Activated gamma-delta T cell (primary cell): ENCODE data around the gene PAX6.

Experiments used
- DNase-seq: peaks from one replicate; lab custom pipeline; 2025; lab: John Stamatoyannopoulos, UW

Gene PAX6

DNA sequence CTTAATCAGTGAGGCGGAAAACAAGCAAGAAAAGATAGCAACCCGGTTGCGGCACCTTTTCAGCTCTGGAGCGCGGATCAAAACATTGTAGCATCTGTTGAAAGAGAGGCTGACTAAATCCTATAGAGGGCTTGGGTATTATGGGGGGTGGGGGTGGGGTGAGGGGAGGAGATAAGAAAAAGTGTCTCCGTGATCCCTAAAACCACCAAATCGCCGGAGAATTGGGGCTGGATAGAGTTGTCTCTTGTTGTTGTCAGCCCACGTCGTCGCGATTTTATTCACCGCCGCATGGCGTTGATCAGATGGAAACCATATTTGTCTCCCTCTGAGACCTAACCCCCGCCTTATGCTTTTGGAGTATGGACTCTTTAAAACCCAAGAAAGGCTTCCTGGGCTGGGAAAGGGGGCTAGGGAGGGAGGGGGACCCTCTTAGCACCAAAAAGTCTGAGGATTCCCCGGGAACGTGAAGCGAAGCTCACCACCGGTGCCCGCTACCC lies 13.0 kb downstream of the PAX6 start:
- no peak for DNase-seq

DNA sequence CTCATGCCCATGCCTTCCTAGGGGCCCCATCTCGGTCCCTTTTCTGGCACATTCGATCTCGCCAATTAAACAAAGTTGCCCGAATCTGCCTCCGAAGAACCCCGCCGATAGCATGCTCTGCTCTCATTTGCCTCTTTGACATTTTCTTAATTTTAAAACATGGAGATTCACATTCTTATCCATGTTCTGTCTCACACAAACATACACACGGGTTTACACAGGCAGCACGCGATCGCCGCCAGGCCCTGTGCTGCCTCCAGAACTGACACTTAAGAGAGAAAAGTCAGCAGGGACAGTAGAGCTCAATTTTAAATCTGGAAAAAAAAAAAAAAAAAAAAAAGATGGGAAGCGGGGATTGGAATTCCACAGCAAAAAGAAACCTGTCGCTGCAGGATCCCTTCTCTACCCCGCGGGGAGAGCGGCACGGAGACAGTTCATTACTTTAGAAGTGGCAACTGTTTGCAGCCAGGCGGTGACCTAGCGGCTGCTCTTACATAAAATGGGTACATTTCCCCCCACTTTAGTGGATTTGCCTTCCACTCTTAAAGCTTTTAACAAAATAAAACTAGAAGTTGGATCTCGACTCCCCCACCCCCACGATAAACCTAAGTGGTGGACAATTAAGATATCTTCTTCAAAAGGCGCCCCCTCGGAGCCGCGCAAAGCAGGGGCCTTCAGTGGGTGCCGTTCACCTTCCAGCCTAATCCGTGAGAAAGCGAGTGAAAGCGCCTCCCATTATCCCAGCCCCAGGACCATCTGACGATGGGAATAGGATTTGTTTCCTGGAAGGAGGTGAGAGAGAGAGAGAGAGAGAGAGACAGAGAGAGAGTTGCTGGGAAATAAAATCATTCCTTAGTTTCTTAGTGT lies 13.7 kb downstream of the PAX6 start:
- DNase-seq: no peak

GRCh38 chr11:31796499-31797189 lies 14.5 kb downstream of the PAX6 start:
- no peak for DNase-seq

DNA sequence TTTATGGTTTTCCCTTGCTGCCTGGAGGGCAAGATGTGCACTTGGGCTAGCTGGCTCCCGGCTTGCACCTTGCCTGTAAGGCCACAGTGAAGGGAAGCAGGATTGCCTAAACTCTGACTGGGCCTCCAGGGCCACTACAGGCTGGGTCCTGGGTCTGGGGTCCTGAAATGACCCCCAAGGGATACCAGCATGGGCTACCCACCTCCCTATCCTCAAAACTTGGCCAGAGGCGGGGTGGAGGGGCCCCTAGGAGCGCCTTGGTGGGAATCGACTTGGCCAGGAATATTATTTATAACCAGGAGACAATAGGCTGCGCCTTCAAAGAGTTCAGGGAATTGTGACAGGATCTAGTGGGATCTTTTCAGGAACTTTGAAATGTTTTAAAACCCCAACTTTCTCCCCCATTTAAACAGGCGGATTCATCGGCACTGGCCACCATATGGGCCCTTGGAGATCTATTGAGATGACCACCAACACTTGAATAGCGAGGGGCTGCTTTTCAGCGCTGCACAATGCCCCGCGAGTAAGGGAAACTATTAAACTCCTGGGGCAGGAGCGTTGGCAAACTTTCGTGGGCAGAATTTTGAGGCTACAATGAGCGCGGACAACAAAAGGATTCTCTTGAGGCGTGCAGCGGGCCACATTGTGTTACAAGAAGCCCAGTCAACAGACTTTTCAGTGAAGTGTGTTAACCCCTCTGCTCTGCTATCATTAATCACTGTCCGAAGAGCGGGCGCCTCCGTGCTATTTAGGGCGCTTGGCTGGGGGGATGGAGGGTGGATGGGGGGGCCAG lies 15.2 kb downstream of the PAX6 start:
- no peak for DNase-seq

DNA sequence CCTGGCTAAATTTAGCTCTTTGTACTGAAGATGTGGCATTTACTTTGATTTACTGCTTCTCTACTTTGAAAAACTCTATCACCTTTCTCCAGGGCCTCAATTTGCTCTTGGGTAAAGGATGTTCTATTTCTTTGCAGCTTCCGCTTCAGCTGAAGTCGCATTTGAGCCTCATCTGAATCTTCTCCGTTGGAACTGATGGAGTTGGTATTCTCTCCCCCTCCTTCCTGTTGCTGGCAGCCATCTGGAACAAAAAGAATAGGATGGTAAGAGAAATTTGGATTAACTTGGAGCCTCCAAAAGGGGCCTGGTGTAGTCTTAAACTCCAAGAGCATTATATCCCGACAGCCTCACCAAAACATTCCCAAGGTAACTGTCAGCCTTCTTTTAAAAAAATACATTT lies 16.6 kb downstream of the PAX6 start:
- DNase-seq: no peak

GRCh38 chr11:31793264-31793663 lies 17.9 kb downstream of the PAX6 start:
- no peak for DNase-seq

DNA sequence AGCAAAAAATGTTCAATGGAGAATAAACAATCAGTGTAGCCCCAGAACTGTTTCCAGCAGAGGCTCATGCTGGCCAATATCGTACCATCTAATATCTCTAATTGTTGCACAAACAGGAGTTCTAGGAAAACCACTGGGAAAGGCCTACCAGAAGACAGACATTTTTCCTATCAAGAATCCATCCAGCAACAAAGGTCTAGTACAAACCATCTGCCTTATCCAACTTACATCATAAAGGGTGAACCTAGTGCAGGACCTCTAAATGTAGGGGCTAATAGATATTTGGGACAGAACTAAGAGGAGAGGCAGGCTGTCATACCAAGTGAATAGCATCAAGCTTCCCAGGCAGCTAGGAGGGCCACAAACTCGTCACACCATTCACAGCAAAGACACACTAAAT lies 18.7 kb downstream of the PAX6 start:
- no peak for DNase-seq

- no peak for DNase-seq
Measured at GRCh38 chr11:31792036-31792435, 19.1 kb downstream of the PAX6 start.

DNA sequence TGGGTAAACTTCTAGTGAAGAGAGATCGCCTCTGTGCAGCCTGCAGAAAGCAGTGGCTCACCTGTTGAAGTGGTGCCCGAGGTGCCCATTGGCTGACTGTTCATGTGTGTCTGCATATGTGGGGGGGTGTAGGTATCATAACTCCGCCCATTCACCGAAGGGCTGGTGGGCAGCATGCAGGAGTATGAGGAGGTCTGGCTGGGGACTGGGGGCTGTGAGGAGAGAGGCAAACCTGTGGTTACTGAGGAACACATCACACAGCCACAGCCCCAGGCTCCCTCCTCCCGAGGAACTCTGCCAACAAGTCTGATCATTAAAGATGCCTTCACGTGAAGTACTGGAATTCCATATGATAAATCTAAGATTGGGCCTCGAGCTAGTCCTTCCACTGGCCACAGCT lies 20.5 kb downstream of the PAX6 start:
- DNase-seq: no peak

GRCh38 chr11:31788085-31788484 lies 23.0 kb downstream of the PAX6 start:
- no peak for DNase-seq

- no peak for DNase-seq
Measured at GRCh38 chr11:31786996-31787685, 24.0 kb downstream of the PAX6 start.

- no peak for DNase-seq
Measured at GRCh38 chr11:31784611-31785010, 26.5 kb downstream of the PAX6 start.

DNA sequence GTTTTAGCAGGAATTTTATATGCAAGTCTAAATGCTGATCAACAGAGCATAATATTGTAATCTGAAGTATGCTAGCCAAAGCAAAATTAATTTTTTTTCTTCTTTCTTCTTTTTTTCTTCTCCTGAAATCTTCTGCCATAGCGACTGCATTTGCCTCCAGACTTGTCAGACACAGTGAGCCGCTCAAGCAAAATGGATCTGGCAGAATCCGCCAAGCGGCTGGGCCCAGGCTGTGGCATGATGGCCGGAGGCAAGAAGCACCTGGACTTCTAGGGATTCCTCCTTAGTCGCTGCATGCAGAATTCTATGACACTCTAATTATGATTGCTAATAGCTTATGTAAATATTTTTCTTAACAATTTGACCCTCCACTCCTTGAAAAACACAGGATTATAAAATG lies 27.9 kb downstream of the PAX6 start:
- DNase-seq: no peak

- no peak for DNase-seq
Measured at GRCh38 chr11:31782257-31782656, 28.9 kb downstream of the PAX6 start.

DNA sequence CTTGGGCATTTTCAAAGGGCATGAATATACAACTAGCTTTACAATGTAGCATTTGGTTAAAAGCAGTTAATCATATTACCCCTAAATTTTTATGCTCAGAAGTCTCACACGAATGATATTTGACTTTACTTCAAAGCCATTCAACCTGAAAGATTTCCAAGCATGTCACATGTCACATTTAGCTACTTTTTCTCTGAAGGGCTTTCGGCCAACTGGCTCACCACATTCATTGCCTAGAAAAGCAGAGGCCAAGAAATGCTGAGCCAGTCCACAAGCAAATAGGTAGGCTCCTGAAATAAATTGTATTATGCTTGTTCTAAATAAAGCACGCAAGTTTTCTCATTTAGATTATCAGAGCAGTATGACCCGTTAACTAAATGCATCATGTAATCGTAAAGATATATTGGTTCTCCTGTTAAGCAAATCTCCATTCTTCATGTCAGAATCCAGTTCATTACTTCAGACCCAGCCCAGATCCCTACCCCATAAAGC lies 30.6 kb downstream of the PAX6 start:
- DNase-seq: no peak

GRCh38 chr11:31780078-31780477 lies 31.0 kb downstream of the PAX6 start:
- no peak for DNase-seq

GRCh38 chr11:31779374-31779791 lies 31.7 kb downstream of the PAX6 start:
- no peak for DNase-seq

GRCh38 chr11:31772412-31772811 lies 38.7 kb downstream of the PAX6 start:
- DNase-seq: no peak

- no peak for DNase-seq
Measured at GRCh38 chr11:31770011-31770700, 41.0 kb downstream of the PAX6 start.

DNA sequence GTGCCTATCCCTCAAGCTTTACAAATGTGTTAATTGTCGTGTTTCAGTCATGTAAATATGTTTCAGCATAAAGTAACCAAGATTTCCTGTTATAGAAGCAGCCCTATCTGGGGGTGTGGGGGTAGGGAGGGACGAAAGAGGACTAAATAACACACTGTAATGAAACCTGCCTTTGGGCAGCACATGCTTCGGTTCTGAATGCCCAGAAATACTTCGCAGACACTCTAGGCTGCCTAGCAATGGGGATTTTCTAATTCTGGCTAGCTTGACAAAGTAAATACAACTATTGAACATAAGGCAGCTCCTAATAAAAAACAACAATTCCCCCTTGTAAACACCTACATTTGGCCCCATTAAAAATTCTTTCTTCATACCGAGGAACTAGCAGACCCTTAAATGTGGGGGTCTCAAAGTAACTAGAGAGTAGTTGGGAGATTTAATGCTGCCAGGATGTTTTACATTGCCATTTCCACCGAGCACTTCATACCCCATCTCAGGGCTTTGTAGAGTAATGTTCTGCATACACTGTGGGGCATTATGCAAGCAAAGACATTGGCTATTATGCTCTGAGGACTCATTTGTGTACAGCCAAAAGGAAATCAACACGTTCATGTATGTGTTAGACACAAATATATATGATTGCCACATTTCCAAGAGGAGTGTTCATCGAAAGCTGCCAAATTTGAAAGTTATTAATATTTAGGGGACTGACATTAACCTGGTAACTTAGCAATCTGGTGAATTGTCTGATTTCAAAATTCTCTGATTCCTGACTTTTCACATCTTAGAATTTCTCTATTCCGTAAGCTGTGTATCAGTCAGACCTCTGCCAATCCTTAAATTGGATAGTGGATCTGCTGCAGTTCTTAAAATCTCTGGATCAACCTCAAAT lies 42.1 kb downstream of the PAX6 start:
- DNase-seq: no peak
